Effector memory CD4-positive, alpha-beta T cell (primary cell): ENCODE measurements around the gene ABCF1.
A peak's percentile ranks its signal among the peaks of the same experiment; 100 is the strongest.
"Not testable (repeated sequence)": the region's sequence is repeated elsewhere in the genome, so short reads cannot be mapped to it uniquely, and the experiment has no call there.

Source experiments
- DNase-seq, 3 donors: peaks; one replicate each; pipeline ENCODE4 v3.0.0-alpha.2; 2020
- H3K27ac ChIP-seq: 2 replicates; pipeline ENCODE4 v1.7.0; 2013; ENCODE audit warnings: mild to moderate bottlenecking, low read length, moderate library complexity; ENCODE audit not compliant: insufficient read depth, poor library complexity, severe bottlenecking
- H3K27me3 ChIP-seq: replicated peaks from 2 replicates; pipeline ENCODE4 v1.7.0; 2013; ENCODE audit warnings: mild to moderate bottlenecking, low read length; ENCODE audit not compliant: insufficient read depth, control insufficient read depth, poor library complexity, severe bottlenecking
- H3K36me3 ChIP-seq: 2 replicates; pipeline ENCODE4 v1.7.0; 2013; ENCODE audit warnings: mild to moderate bottlenecking, low read length, moderate library complexity; ENCODE audit not compliant: control insufficient read depth, insufficient read depth
- H3K4me1 ChIP-seq: 2 replicates; pipeline ENCODE4 v1.7.0; 2013; ENCODE audit warnings: low read length, mild to moderate bottlenecking; ENCODE audit not compliant: control insufficient read depth, insufficient read depth, poor library complexity, severe bottlenecking
- H3K4me3 ChIP-seq: 2 replicates; pipeline ENCODE4 v1.7.0; 2013; ENCODE audit warnings: low read length, low read depth, mild to moderate bottlenecking; ENCODE audit not compliant: insufficient read depth, poor library complexity, severe bottlenecking
- H3K9me3 ChIP-seq: 2 replicates; pipeline ENCODE4 v1.7.0; 2013; ENCODE audit warnings: mild to moderate bottlenecking, low read length, moderate library complexity; ENCODE audit not compliant: control insufficient read depth
- total RNA-seq, 3 donors: gene quantifications; one replicate each; lab custom pipeline; 2026; lab: John Stamatoyannopoulos, UW

ABCF1 gene
- 109 to 170 (median 135) reads per million in 3 donors for total RNA-seq

DNA sequence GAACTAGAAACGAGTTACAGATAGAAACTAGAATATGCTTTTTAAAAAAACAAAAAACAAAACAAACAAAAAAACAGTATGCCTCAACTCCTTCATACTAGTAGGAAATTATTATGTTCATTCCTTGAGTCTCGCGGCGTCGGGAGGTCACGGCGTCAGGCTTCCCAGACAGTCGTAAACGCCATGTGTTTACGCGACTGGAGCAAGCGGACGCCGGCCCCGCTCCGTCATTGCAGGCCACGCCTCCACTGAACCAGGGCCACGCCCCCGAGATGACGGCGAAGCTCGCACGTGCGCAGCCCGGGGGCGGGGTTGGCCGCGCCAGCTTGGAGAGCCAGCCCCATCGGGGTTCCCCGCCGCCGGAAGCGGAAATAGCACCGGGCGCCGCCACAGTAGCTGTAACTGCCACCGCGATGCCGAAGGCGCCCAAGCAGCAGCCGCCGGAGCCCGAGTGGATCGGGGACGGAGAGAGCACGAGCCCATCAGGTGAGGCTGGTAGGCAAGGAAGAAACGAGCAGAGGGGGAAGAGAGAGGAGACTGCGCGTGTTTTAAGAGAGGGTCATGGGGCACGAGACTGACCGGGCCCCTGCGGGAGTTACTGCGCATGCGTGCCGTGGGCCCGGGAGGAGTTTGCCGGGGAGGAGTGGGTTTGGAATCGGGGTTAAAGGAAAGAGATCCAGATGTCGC, at the start of gene ABCF1:
Gene ABCF1, plus strand, starts transcription at position 368 of the 687 bp plus-strand sequence. Its CDS starts 46 bp downstream, at position 414.
- H3K9me3 ChIP-seq: no peaks in the 10 kb centered on the region
- no peaks in the 10 kb centered on the region for H3K36me3 ChIP-seq
- peak within 1 kb of the TSS; percentile 95 for H3K27ac ChIP-seq
- peak; percentile 99 for DNase-seq
- no peaks in the 10 kb centered on the region for H3K27me3 ChIP-seq
- H3K4me1 ChIP-seq: peaks cover 22% of the 10 kb centered on the region
- H3K4me3 ChIP-seq: peak within 1 kb of the TSS; percentile 81

DNA sequence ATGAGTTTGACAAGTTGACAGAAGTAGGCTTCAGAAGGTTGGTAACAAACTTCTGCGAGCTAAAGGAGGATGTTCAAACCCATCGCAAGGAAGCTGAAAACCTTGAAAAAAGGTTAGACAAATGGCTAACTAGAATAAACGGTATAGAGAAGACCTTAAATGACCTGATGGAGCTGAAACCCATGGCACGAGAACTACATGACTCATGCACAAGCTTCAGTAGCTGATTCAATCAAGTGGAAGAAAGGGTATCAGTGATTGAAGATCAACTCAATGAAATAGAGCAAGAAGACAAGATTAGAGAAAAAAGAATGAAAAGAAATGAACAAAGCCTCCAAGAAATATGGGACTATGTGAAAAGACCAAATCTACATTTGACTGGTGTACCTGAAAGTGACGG, 49.3 kb upstream of the ABCF1 start:
- H3K9me3 ChIP-seq, H3K27ac ChIP-seq, H3K27me3 ChIP-seq, H3K4me1 ChIP-seq, DNase-seq, H3K4me3 ChIP-seq, H3K36me3 ChIP-seq: not testable (repeated sequence)

DNA sequence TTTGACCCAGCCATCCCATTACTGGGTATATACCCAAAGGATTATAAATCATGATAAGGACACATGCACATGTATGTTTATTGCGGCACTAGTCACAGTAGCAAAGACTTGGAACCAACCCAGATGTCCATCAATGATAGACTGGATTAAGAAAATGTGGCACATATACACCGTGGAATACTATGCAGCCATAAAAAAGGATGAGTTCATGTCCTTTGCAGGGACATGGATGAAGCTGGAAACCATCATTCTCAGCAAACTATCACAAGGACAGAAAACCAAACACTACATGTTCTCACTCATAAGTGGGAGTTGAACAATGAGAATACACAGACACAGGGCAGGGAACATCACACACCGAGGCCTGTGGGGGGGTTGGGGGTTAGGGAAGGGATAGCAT, 44.8 kb upstream of the ABCF1 start:
- DNase-seq, H3K9me3 ChIP-seq, H3K36me3 ChIP-seq, H3K4me1 ChIP-seq, H3K27me3 ChIP-seq, H3K4me3 ChIP-seq, H3K27ac ChIP-seq: not testable (repeated sequence)

DNA sequence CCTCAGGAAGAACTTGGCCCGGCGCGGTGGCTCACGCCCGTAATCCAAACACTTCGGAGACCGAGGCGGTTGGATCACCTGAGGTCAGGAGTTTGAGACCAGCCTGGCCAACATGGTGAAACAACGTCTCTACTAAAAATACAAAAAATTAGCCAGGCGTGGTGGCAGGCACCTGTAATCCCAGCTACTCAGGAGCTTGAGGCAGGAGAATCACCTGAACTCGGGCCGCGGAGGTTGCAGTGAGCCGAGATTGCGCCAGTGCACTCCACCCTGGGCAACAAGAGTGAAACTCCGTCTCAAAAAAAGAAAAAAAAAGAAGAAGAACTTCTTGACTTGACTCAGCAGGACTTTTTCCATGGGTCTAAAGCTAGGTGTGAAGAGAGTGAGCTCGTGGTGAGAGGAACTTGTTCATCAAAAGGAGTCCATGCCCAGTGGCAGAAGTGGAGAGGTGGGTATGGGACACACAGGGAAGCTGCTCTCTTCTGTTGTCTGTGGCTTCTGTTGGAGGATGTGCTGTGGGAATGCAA, 41.8 kb upstream of the ABCF1 start:
- H3K4me1 ChIP-seq, H3K27me3 ChIP-seq, H3K36me3 ChIP-seq, H3K27ac ChIP-seq, DNase-seq, H3K4me3 ChIP-seq, H3K9me3 ChIP-seq: not testable (repeated sequence)

DNA sequence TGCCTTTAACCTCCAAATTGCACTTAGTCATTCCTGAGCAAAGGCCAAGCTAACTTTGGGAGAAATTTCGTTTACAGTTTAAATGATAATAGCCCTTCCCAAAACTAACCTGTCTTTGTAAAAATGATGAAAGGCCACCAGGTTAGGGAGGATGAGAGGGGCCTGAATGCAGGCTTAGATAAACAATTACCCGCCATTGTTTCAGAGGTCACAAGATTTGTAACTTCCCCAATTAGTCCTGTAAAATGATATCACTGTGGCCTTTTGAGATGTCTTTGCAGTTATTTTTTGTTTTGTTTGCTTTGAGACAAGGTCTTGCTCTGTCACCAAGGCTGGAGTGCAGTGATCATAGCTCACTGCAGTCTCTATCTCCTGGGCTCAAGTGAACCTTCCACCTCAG, 41.2 kb upstream of the ABCF1 start:
- DNase-seq: no peak
- Histone ChIP-seq H3K9me3 (no peaks in the 10 kb centered on the region), H3K27ac (no peak overlapping the region), H3K4me1 (peaks cover 8% of the 10 kb centered on the region), H3K27me3 (no peaks in the 10 kb centered on the region), H3K4me3 (no peak overlapping the region), H3K36me3 (no peaks in the 10 kb centered on the region)

DNA sequence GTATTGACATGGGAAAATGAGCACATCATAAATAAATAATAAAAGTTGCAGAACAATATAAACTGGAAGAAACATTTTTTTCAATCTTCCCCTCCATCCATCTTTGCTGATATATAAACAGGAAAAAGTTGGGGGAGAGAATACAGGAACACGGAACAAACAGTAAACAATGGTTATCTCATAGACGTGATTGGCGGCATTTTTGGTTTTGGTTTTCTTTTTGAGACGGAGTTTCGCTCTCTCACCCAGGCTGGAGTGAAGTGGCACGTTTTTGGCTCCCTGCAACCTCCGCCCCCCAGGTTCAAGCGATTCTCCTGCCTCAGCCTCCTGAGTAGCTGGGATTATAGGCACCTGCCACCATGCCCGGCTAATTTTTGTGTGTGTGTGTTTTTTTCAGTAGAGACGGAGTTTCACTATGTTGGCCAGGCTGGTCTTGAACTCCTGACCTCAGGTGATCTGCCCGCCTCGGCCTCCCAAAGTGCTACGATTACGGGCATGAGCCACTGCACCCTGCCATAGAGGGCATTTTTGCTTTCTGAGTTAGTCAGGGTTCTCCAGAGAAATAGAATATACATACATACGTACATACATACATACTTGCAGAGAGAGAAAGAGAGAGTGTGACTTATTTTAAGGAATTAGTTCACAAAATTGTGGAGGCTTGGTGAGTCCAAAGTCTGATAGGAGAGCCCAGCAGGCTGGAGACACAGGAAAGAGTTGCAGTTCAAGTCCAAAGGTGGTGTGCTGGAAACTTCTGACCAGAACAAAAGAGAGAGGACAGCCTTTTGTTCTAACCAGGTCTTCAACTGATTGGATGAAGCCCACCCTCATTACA, 37.6 kb upstream of the ABCF1 start:
- Histone ChIP-seq H3K4me3 (peak overlapping the region; percentile 42), H3K4me1 (peaks cover 8% of the 10 kb centered on the region), H3K27ac (no peak overlapping the region), H3K27me3 (no peaks in the 10 kb centered on the region), H3K36me3 (no peaks in the 10 kb centered on the region), H3K9me3 (no peaks in the 10 kb centered on the region)
- DNase-seq: no peak

DNA sequence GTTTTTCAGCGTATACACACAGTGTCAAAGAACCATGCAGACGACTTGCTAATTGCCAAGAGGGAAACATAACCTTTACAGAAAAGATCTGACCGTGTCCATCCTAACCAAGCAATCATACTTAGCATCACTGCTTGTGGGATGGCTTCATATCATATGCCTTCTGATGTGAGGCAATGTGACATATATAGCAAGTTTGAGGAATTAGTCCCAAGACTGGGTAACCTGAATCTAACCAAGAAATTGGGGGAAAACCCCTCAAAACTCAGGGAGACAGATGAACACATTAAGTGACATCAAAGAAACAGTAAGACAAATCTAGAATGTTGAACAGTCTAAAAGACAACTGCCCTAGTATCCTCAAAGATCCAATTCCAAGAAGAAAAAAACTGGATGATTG, 33.3 kb upstream of the ABCF1 start:
- no peaks in the 10 kb centered on the region for H3K9me3 ChIP-seq
- DNase-seq: no peak

DNA sequence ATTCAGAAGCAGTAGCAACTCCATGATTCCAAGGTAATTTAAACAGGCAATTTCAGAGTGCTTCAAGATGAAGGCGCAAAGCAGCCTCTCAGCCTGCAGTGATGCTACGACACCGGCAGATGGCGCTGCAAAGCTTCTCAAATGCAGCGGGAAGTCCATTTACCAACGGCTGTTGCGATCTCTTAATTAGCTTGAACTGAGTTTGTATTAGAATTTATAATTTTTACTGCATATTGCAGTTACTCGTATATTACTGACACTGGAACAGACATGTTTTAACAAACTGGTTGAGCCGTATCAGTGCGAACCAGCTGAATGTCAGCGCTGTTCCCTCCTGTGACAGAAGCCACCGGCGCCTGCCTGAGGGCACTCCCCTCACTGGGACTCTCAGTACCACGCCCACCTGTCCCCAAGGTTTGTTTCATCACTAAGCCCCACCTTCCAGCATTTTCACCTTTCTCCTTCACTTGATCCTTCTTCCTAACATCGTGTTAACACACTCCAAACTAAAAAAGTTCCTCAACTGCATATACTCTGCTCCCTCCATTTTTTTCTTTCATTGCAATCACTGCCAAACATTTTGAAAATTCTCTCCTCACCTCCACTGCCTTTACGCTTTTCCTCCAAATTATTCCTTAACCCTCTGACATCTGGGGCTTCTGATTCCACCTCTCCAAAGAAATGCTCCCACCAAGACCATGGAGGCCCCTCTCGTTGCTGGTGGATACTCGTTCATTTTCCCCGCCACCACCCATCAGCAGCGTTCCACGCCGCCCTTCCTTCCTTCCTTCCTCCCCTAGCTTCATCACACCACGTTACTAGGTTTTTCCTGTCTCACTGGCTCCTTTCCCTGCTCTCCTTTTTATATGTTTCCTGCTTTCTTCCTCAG, 29.5 kb upstream of the ABCF1 start:
- Histone ChIP-seq H3K4me1 (peaks cover 29% of the 10 kb centered on the region), H3K36me3 (peaks cover 7% of the 10 kb centered on the region), H3K27ac (peak overlapping the region; percentile 65), H3K9me3 (no peaks in the 10 kb centered on the region), H3K27me3 (no peaks in the 10 kb centered on the region), H3K4me3 (peak overlapping the region; percentile 53)
- peak; percentile 61 to 70 (median 65) for DNase-seq

More for the DNA sequence above, 33.3 kb upstream of the ABCF1 start:
- Histone ChIP-seq H3K27ac (no peak overlapping the region), H3K27me3 (no peaks in the 10 kb centered on the region), H3K4me1 (peaks cover 12% of the 10 kb centered on the region), H3K4me3 (no peak overlapping the region), H3K36me3 (no peaks in the 10 kb centered on the region)

DNA sequence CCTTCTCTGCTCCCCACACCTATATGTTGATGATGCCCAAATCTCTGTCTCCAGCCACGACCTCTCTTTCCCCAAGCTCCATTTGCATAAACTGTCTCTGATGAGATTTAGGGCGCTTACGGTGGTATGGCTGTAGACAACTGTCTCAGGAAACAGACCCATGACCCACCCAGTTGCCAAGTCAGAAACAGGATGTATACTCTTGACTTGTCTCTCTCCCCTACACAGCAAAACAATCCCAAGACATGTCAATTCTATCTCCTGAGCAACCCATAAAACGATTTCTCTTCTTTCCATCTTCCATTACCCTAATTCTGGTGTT, 28.9 kb upstream of the ABCF1 start:
- Histone ChIP-seq H3K27ac (peak overlapping the region; percentile 65), H3K27me3 (no peaks in the 10 kb centered on the region), H3K36me3 (peaks cover 12% of the 10 kb centered on the region), H3K4me1 (peaks cover 29% of the 10 kb centered on the region), H3K4me3 (peak overlapping the region; percentile 53), H3K9me3 (no peaks in the 10 kb centered on the region)
- peak in 1 of 3 donors; percentile 37 for DNase-seq
